ENCODE data around the gene UGT1A6.

UGT1A6 gene

GRCh38 chr2:233816334-233816733, 123.6 kb downstream of the UGT1A6 start:
- no peak for DNase-seq (ENCODE audit: insufficient read length, low spot score)
- no peak for FAIRE-seq
- no peak for TF ChIP-seq POLR2A (IDR thresholded peaks at IDR 0.05; ENCODE audit: low read depth, low read length)

- no peak for FAIRE-seq
Measured at GRCh38 chr2:233816771-233817170, 124.1 kb downstream of the UGT1A6 start.

DNA sequence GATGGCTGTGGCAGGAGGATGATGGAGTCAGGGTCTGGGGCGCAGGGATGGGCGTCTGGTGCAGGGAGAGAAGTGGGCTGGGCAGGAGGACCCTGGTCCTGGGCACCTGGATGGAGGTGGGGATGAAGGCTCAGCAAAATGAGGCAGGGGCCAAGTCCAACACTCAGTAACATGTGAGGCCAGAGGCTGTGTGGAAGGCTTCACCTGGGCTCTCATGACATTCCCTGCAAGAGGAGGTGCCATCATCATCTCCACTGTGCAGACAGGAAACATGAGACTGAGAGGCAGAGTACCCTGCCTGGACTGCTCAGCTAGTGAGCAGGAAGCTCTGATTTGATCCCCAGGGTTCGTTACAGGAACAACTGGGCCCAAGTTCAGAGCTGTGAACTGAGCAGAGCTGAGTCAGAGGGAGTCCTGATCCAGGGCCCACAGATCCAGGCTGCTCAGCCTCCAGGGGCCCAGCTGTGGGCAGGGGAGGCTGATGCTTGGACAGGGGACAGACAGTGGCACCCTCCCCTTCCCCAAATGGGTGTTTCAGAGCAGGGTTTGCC, 124.7 kb downstream of the UGT1A6 start:
- no peak for TF ChIP-seq POLR2A (IDR thresholded peaks at IDR 0.05; ENCODE audit: low read depth, low read length)
- DNase-seq (ENCODE audit: insufficient read length, low spot score) (no peak), FAIRE-seq (no peak)

More at GRCh38 chr2:233816771-233817170, 124.1 kb downstream of the UGT1A6 start:
- no peak for TF ChIP-seq POLR2A (IDR thresholded peaks at IDR 0.05; ENCODE audit: low read depth, low read length)
- DNase-seq (ENCODE audit: insufficient read length, low spot score): no peak

- no peak for DNase-seq (ENCODE audit: insufficient read length, low spot score)
- no peak for FAIRE-seq
- no peak for TF ChIP-seq POLR2A (IDR thresholded peaks at IDR 0.05; ENCODE audit: low read depth, low read length)
Measured at GRCh38 chr2:233817995-233818638, 125.4 kb downstream of the UGT1A6 start.

DNA sequence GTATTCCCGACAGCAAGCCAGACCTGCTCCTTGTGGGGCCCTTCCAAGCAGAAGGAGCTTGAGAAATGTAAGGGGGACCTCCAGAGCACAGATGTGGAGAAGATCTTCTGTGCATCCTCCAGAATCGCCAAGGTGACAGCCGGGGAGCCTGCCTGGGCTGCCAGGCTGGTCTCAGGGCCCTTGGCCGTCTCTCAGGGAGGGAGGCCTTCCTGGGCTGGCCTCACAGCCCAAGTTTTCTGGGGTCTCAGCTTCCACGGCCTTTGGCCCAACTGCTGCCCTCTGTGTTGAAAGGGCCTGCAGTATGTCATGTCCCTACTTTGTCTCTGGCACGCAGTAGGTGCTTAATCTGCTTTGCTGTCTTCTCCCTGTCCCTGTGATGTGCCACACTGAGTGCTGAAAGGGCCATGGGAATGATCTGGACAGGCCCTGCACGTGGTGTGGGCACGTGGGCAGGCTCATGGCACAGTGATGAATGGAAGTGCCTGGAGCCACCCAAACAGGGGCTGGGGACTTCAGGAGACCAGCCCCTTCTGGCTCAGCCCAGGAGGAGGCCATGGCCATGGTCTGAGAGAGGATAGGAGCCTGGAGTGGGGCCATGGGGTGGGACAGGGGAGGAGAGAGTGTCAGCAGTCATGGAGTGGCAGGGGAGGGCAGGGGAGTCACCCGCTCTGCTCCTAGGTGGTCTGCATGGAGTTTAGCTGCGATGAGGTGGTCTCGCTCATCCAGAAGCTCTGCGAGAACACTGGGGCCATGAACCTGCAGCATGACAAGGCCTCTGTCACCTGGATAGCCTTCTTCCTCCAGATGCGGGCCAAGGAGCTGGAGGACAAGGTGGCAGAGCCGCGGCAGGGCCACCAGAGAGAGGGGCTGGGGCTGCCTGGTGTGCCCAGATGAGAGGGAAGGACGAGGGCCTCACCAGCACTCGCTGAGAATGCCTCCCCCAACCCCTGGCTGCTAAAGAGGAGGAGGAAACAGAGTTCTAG, 126.2 kb downstream of the UGT1A6 start:
- no peak for FAIRE-seq

GRCh38 chr2:233819884-233820773, 127.4 kb downstream of the UGT1A6 start:
- FAIRE-seq (no peak), DNase-seq (ENCODE audit: insufficient read length, low spot score) (no peak)
- TF ChIP-seq POLR2A (IDR thresholded peaks at IDR 0.05; ENCODE audit: low read depth, low read length): no peak

More for the DNA sequence above, 126.2 kb downstream of the UGT1A6 start:
- no peak for TF ChIP-seq POLR2A (IDR thresholded peaks at IDR 0.05; ENCODE audit: low read depth, low read length)
- no peak for DNase-seq (ENCODE audit: insufficient read length, low spot score)

GRCh38 chr2:233820774-233821105, 128.1 kb downstream of the UGT1A6 start:
- TF ChIP-seq POLR2A (IDR thresholded peaks at IDR 0.05; ENCODE audit: low read depth, low read length): no peak
- no peak for FAIRE-seq

DNA sequence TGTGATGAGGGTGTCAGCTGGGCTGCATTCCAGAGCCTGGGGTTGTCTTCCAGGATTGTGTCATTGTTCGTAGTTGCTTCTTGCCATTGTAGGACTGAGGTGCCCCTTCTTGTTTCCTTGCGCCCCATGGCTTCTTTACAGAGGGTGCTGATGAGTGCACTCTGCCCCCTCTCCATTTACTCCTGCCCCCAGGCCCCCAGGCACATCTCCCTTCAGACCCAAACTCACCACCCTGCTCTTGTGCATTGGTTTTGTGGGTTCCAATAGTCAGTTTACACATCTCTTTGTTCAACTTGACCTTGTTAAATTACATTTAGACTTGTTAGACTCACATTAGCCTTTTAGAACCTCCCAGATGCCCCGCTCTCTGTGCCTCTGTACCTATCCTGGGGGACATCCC, 128.5 kb downstream of the UGT1A6 start:
- FAIRE-seq: no peak

More at GRCh38 chr2:233820774-233821105, 128.1 kb downstream of the UGT1A6 start:
- DNase-seq (ENCODE audit: insufficient read length, low spot score): no peak

GRCh38 chr2:233821709-233822100, 129.0 kb downstream of the UGT1A6 start:
- TF ChIP-seq POLR2A (IDR thresholded peaks at IDR 0.05; ENCODE audit: low read depth, low read length): no peak
- FAIRE-seq (no peak), DNase-seq (ENCODE audit: insufficient read length, low spot score) (no peak)

More for the DNA sequence above, 128.5 kb downstream of the UGT1A6 start:
- TF ChIP-seq POLR2A (IDR thresholded peaks at IDR 0.05; ENCODE audit: low read depth, low read length): no peak
- no peak for DNase-seq (ENCODE audit: insufficient read length, low spot score)

GRCh38 chr2:233822101-233822771, 129.5 kb downstream of the UGT1A6 start:
- FAIRE-seq (no peak), DNase-seq (ENCODE audit: insufficient read length, low spot score) (no peak)
- no peak for TF ChIP-seq POLR2A (IDR thresholded peaks at IDR 0.05; ENCODE audit: low read depth, low read length)
